ENCODE data around the gene KCNIP4. TPM values are rescaled to one million over a fixed set of nuclear protein-coding genes. Genes with fewer than 3 reads are reported as not detected.
"Not testable (repeated sequence)": the region's sequence is repeated elsewhere in the genome, so short reads cannot be mapped to it uniquely, and the experiment has no call there.

The KCNIP4 gene
- total RNA-seq, 1 donor from 2014 or later: not detected

- TF ChIP-seq CTCF (IDR thresholded peaks at IDR 0.05): no peak
- Histone ChIP-seq H3K36me3 (no peaks in the 10 kb centered on the region), H3K4me1 (no peaks in the 10 kb centered on the region), H3K27ac (no peak overlapping the region), H3K9me3 (peaks cover 5% of the 10 kb centered on the region), H3K4me3 (no peak overlapping the region), H3K27me3 (no peaks in the 10 kb centered on the region)
- intact Hi-C loops (cut with DNase I): no loop called here
- DNase-seq (no peak), ATAC-seq (no peak)
These were observed 572.4 kb downstream of the KCNIP4 start for GRCh38 chr4:21376176-21376575.

- no peak for TF ChIP-seq CTCF (IDR thresholded peaks at IDR 0.05)
- Histone ChIP-seq H3K27ac (no peak overlapping the region), H3K4me1 (no peaks in the 10 kb centered on the region), H3K4me3 (no peak overlapping the region), H3K36me3 (no peaks in the 10 kb centered on the region), H3K9me3 (peaks cover 5% of the 10 kb centered on the region), H3K27me3 (no peaks in the 10 kb centered on the region)
- no peak for ATAC-seq
- intact Hi-C loops (cut with DNase I): no loop called here
- DNase-seq: no peak
These were observed 573.8 kb downstream of the KCNIP4 start for GRCh38 chr4:21374641-21375368.

GRCh38 chr4:21367567-21367966, 581.0 kb downstream of the KCNIP4 start:
- no peaks in the 10 kb centered on the region for H3K36me3 ChIP-seq
- H3K27ac ChIP-seq: no peak overlapping the region
- intact Hi-C loops (cut with DNase I): no loop called here
- peaks cover 14% of the 10 kb centered on the region for H3K27me3 ChIP-seq
- no peak for TF ChIP-seq CTCF (IDR thresholded peaks at IDR 0.05)
- no peak for ATAC-seq
- H3K9me3 ChIP-seq: no peaks in the 10 kb centered on the region
- H3K4me3 ChIP-seq: no peak overlapping the region
- no peaks in the 10 kb centered on the region for H3K4me1 ChIP-seq
- no peak for DNase-seq

- intact Hi-C loops (cut with DNase I): no loop called here
- Histone ChIP-seq H3K4me1 (no peaks in the 10 kb centered on the region), H3K9me3 (no peaks in the 10 kb centered on the region), H3K27ac (no peak overlapping the region), H3K4me3 (no peak overlapping the region), H3K36me3 (no peaks in the 10 kb centered on the region), H3K27me3 (peaks cover 14% of the 10 kb centered on the region)
- DNase-seq (no peak), ATAC-seq (no peak)
- no peak for TF ChIP-seq CTCF (IDR thresholded peaks at IDR 0.05)
These were observed 581.7 kb downstream of the KCNIP4 start for GRCh38 chr4:21366840-21367239.

GRCh38 chr4:21366312-21366711, 582.3 kb downstream of the KCNIP4 start:
- DNase-seq (no peak), ATAC-seq (no peak)
- Histone ChIP-seq H3K27me3 (peaks cover 14% of the 10 kb centered on the region), H3K4me3 (no peak overlapping the region), H3K9me3 (no peaks in the 10 kb centered on the region), H3K36me3 (no peaks in the 10 kb centered on the region), H3K4me1 (no peaks in the 10 kb centered on the region), H3K27ac (no peak overlapping the region)
- intact Hi-C loops (cut with DNase I): no loop called here
- no peak for TF ChIP-seq CTCF (IDR thresholded peaks at IDR 0.05)

GRCh38 chr4:21363701-21364100, 584.9 kb downstream of the KCNIP4 start:
- no peaks in the 10 kb centered on the region for H3K36me3 ChIP-seq
- H3K4me1 ChIP-seq: no peaks in the 10 kb centered on the region
- ATAC-seq (peak; percentile 74), DNase-seq (no peak)
- no peaks in the 10 kb centered on the region for H3K9me3 ChIP-seq
- no peak for TF ChIP-seq CTCF (IDR thresholded peaks at IDR 0.05)
- no peak overlapping the region for H3K27ac ChIP-seq
- H3K27me3 ChIP-seq: peaks cover 14% of the 10 kb centered on the region
- intact Hi-C loops (cut with DNase I): no loop called here
- H3K4me3 ChIP-seq: no peak overlapping the region

GRCh38 chr4:21352354-21352753, 596.2 kb downstream of the KCNIP4 start:
- H3K27me3 ChIP-seq; H3K4me1 ChIP-seq; H3K4me3 ChIP-seq; DNase-seq; H3K27ac ChIP-seq; H3K9me3 ChIP-seq; H3K36me3 ChIP-seq; ATAC-seq; intact Hi-C loops (cut with DNase I): not testable (repeated sequence)

All from upper lobe of right lung (tissue), 1 donor.